SJCRH30 (cell line): ENCODE results near the gene OPRM1. TPM values are rescaled to one million over a fixed set of nuclear protein-coding genes. Genes with fewer than 3 reads are reported as not detected.

Source experiments
- DNase-seq, 2 experiments: peaks; one replicate each; pipeline ENCODE4 v3.0.0-alpha.2; 2015 to 2020
- H3K27ac ChIP-seq: fragments of 250-450 bp; sonication (Bioruptor Pico); 2 replicates; pipeline ENCODE4 v1.5.1; 2020; ENCODE audit warnings: mild to moderate bottlenecking, moderate library complexity
- H3K27me3 ChIP-seq: fragments of 250-450 bp; sonication (Bioruptor Pico); 2 replicates; pipeline ENCODE4 v1.5.1; 2020; ENCODE audit warnings: mild to moderate bottlenecking, moderate library complexity
- H3K36me3 ChIP-seq: fragments of 250-450 bp; sonication (Bioruptor Pico); 2 replicates; pipeline ENCODE4 v1.5.1; 2020; ENCODE audit warnings: mild to moderate bottlenecking, moderate library complexity
- H3K4me1 ChIP-seq: fragments of 250-450 bp; sonication (Bioruptor Pico); 2 replicates; pipeline ENCODE4 v1.5.1; 2020; ENCODE audit warnings: mild to moderate bottlenecking, moderate library complexity
- H3K4me3 ChIP-seq: fragments of 250-450 bp; sonication (Bioruptor Pico); 2 replicates; pipeline ENCODE4 v1.5.1; 2020; ENCODE audit warnings: mild to moderate bottlenecking, moderate library complexity
- H3K9me3 ChIP-seq: fragments of 250-450 bp; sonication (Bioruptor Pico); replicated peaks from 2 replicates; pipeline ENCODE4 v1.5.1; 2020; ENCODE audit warnings: mild to moderate bottlenecking, moderate library complexity
- total RNA-seq: library from RNA; depleted of rRNA; stranded (reverse); fragments of >200 nt; shearing (Covaris generic); gene quantifications from 2 replicates; pipeline ENCODE4 v1.2.3, GENCODE V29; 2014

Gene OPRM1
- total RNA-seq, 1 experiment from 2014 or later, result not detected

DNA sequence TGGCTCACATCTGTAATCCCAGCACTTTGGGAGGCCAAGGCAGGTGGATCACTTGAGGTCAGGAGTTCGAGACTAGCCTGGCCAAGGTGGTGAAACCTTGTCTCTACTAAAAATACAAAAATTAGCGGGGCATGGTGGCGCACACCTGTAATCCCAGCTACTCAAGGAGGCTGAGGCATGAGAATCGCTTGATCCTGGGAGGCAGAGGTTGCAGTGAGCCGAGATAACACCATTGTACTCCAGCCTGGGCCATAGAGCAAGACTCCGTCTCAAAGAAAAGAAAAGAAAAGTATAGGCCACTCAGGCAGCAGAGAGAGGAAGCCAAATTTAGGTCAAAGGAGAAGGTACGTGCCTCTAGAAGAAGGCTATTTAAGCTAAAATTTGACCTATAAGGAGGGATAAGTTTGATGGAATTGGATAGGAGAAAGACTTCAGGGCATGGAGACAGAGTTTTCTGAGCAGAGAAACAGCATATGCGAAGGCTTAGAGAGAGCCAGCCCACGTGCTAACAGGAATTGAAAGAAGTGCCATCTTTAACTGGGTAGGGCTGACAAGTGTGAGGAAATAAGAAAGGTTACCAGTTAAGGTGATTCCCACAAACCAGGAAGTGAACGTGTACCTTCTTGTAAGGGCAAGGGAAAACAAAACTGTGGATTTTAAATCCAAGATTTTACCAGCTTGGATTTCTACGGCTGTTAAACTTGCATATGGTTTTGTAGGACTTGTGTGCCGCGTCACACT, 203.7 kb downstream of the OPRM1 start:
- H3K27me3 ChIP-seq, result no peaks in the 10 kb centered on the region
- no peaks in the 10 kb centered on the region for H3K36me3 ChIP-seq
- H3K27ac ChIP-seq, result no peak overlapping the region
- no peak overlapping the region for H3K4me3 ChIP-seq
- no peak for DNase-seq
- no peaks in the 10 kb centered on the region for H3K4me1 ChIP-seq
- H3K9me3 ChIP-seq, result no peaks in the 10 kb centered on the region

DNA sequence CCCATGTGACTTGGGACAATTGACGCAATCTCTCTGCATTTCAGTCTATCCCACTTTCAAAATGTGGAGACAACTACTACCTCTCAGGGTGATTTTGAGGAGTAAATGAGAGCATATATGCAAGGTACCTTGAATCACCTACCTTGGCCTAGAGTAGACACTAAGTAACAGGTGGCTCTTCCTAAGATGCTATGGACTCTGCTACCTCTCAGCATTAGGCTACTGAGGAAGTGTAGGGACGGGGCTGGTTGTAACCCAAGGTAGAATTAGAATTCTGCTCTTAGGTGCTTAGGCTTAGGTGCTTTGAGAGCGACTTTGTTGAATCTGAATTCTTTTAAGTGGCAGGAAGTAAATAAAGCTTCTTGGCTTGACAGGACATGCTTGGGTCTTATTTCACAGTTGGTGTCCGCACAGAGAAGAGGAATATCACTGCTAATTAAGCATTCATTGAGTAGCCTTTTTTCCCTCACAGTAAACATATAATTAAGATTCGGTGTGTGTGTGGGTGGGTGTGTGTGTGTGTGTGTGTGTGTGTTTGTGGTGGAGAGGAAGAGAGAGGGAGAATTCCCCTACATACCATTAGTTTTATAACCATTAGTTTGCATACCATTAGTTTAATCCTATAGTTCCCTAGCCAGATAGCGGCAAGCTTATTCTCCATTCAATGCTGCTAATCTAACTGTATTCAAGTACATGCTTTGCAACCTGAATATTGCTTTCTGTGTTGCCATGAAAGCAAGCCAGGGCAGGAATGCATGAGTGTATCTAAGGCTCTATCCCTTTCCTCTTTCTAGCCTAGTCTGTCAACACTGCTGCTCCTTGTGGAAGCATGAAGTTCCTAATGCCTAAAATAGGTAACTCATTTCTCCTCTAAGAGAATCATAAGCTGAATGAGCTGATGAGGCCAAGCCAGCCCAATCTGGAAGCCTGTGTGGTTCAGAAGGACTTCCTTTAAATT, 205.0 kb downstream of the OPRM1 start:
- no peak for DNase-seq
- Histone ChIP-seq H3K4me1 (no peaks in the 10 kb centered on the region), H3K27ac (no peak overlapping the region), H3K36me3 (no peaks in the 10 kb centered on the region), H3K4me3 (no peak overlapping the region), H3K9me3 (no peaks in the 10 kb centered on the region), H3K27me3 (no peaks in the 10 kb centered on the region)

GRCh38 chr6:154245506-154245905, 206.5 kb downstream of the OPRM1 start:
- no peak overlapping the region for H3K4me3 ChIP-seq
- no peaks in the 10 kb centered on the region for H3K27me3 ChIP-seq
- no peaks in the 10 kb centered on the region for H3K9me3 ChIP-seq
- H3K36me3 ChIP-seq, result no peaks in the 10 kb centered on the region
- DNase-seq, result no peak
- no peaks in the 10 kb centered on the region for H3K4me1 ChIP-seq
- no peak overlapping the region for H3K27ac ChIP-seq

- no peak for DNase-seq
- Histone ChIP-seq H3K27ac (no peak overlapping the region), H3K27me3 (no peaks in the 10 kb centered on the region), H3K36me3 (no peaks in the 10 kb centered on the region), H3K9me3 (no peaks in the 10 kb centered on the region), H3K4me1 (no peaks in the 10 kb centered on the region), H3K4me3 (peak overlapping the region; percentile 60)
These were observed 207.7 kb downstream of the OPRM1 start for GRCh38 chr6:154246723-154247118.

DNA sequence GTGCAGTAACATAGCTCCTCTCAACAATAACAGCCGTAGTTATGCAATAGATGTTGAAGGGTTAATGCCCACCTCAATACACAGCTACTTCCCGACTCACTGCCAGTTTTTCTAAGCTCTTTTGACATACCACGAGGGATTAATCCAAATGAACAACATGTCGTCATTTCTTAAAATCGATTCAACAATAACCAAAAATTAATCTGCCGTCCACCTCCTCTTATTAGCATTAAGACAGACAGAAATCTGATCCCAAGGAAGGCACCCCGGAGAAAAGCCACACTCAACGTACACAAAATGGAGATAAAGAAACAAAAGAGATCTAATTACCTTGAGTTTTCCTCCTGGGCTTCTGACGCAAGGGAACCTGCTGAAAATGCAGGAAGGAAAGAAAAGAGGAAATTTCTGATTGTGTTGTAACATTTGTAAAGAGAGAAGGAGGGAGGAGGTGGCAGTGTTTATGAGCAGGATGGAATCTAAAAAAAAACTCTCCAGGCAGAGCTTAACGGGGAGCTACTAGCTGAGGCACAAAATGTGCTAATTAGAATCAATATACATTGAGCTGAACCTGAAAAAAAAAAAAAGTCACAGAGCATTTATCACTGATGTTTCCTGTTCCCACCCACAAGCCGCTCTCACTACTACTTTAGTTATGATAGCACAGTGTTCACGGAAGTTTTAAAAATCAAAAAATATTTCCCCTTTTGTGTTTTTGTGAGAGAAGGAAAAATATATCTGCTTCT, 208.2 kb downstream of the OPRM1 start:
- no peaks in the 10 kb centered on the region for H3K27me3 ChIP-seq
- H3K27ac ChIP-seq, result peak overlapping the region; percentile 38
- peak; percentile 10 to 48 for DNase-seq
- H3K4me3 ChIP-seq, result peak overlapping the region; percentile 60
- H3K4me1 ChIP-seq, result no peaks in the 10 kb centered on the region
- no peaks in the 10 kb centered on the region for H3K9me3 ChIP-seq
- no peaks in the 10 kb centered on the region for H3K36me3 ChIP-seq

DNA sequence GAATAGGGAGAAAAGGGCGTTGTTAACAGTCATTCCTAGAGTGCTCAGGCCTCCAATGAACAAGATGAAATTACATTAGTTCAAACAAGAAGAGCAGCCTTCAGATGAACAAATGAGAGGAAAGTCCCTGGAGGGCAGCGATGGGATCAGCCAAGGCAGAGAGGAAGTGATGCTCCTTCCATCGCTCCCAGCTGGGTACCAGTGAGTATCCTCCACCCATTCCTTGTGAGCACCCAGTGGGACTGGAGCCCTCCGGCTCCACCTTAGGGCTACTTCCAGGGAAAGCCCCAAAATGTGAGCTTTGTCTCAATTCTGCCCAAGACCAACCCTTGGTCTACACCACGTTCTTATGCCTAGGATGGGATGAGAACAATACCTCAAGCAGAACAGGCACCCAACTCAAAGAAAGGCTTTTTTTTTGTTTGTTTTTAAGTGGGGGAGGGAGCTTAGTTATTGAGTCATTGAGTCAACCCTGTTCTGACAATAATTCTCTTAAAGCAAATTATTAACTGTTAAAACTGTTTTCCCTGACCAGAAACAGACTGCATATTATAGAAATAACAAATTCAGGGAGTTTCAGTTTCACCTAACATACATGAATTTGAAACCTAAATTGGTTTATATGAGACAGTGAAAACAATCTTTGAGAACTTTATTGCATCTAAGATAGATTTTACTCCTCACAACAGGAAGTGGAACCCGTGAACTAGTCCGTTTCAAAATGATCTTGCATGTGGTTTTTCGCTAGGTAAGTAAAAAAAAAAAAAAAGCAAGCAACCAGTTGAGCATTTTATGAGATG, 210.7 kb downstream of the OPRM1 start:
- no peak for DNase-seq
- Histone ChIP-seq H3K27me3 (no peaks in the 10 kb centered on the region), H3K4me3 (no peak overlapping the region), H3K9me3 (no peaks in the 10 kb centered on the region), H3K27ac (no peak overlapping the region), H3K36me3 (no peaks in the 10 kb centered on the region), H3K4me1 (no peaks in the 10 kb centered on the region)

- Histone ChIP-seq H3K27me3 (no peaks in the 10 kb centered on the region), H3K27ac (no peak overlapping the region), H3K4me1 (no peaks in the 10 kb centered on the region), H3K4me3 (no peak overlapping the region), H3K9me3 (no peaks in the 10 kb centered on the region), H3K36me3 (no peaks in the 10 kb centered on the region)
- no peak for DNase-seq
These were observed 212.1 kb downstream of the OPRM1 start for GRCh38 chr6:154251116-154251515.

DNA sequence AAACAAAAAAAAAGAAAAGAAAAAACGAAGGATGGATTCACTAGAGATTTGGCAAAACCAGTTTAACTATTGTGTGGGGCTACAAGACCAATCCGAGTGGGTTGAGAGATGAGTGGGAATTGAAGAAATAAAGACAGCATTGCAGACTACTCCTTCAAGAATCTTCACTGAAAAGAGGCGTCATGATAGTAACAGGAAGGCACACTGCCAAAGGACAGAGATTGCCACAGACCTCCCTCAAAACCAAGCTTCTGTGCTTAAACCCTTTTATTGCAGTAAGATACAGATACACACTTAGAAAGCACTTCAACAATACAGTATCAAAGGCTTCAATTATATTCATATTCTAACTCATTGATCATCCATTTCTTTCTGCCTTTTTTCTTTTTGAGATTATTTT, 213.6 kb downstream of the OPRM1 start:
- Histone ChIP-seq H3K27me3 (no peaks in the 10 kb centered on the region), H3K27ac (no peak overlapping the region), H3K4me3 (no peak overlapping the region), H3K9me3 (no peaks in the 10 kb centered on the region; the same call in 1 of the 2 replicates), H3K4me1 (no peaks in the 10 kb centered on the region), H3K36me3 (no peaks in the 10 kb centered on the region)
- no peak for DNase-seq

DNA sequence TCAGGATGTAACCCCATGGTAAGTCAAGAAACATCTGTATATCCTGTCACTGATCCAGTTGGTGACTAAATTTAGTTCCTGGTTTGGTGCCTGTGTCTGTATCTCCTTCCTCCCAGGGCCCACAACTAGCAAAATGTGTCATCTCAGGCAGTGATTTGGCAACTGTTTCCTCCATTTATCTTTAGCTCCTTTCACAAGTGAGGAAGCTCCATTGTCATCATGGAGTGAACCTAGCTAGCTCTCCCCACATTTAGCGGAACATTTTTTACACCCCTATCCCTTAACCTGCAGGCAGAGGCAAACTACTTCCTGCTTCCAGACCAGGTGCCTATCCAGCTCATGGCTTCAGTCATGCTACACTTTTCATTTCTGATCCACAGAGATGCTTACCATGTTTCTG, 218.0 kb downstream of the OPRM1 start:
- H3K9me3 ChIP-seq, result no peaks in the 10 kb centered on the region; the same call in 1 of the 2 replicates
- no peaks in the 10 kb centered on the region for H3K27me3 ChIP-seq
- no peaks in the 10 kb centered on the region for H3K36me3 ChIP-seq
- H3K27ac ChIP-seq, result no peak overlapping the region
- no peak for DNase-seq
- H3K4me1 ChIP-seq, result no peaks in the 10 kb centered on the region
- H3K4me3 ChIP-seq, result no peak overlapping the region

DNA sequence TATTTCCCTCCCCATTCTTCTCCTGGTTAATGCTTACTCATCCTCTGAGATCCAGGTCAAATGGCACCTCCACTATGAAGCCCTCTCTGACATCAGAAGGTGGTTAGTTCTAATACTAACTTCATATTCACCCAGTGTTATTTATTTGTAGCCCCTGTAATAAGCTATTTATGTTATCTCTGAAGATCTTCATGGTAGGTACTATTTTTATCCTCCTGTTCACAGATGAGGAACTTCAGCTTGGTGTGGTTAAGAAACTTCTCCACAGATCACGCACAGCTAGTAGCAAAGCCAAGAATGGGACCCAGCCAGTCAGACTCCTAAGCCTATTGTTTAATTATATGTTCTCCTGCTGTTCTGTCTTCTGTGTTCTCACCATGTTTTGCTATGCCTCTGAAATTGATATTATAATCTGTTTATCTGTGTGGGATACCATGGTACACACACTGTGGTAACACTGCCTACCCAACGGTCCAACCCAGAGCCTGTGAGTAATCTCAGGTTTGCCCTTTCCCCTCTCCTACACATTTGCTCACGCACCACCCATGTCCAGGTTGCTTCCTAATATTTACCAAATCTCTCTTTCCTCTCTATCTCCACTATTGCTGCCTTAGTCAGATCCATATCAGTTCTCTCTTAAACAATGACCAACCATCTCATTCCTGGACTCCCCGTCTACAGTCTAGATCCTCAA, 219.2 kb downstream of the OPRM1 start:
- no peaks in the 10 kb centered on the region for H3K4me1 ChIP-seq
- H3K4me3 ChIP-seq, result no peak overlapping the region
- no peaks in the 10 kb centered on the region for H3K27me3 ChIP-seq
- H3K36me3 ChIP-seq, result no peaks in the 10 kb centered on the region
- H3K9me3 ChIP-seq, result no peaks in the 10 kb centered on the region; the same call in 1 of the 2 replicates
- H3K27ac ChIP-seq, result no peak overlapping the region
- DNase-seq, result peak; percentile 15 to 26

DNA sequence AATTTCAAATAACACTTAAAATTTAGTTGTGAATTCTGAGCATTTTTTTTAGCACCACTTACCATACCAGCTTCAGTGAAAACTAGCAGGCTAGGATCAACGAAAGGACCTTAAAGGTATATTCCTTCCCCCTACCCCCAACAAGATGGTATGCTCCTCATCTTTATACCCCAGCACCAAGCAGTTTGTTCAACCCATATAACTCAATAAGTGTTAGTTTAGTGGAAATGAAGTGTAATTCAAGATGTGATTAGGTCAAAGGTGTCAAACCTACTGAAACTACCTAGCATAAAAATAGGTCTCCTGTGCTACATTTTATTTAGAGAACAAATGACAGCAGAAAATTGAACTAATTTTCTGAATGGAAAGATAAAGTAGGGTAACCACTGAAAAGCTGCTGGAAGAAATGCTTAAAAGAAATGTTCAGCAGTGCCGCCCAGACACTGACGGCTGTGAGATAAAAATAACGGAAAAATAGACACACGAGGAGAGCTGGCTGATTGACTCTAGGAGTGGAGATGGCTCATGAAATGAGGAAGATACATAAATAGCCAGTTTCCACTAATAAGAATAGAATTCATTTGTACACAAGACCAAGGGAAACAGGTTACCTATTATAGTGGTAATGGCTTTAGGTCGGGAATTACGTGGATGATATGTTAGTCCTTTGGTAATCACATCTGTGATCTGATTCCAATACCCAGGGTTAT, 222.8 kb downstream of the OPRM1 start:
- Histone ChIP-seq H3K27me3 (no peaks in the 10 kb centered on the region), H3K4me3 (no peak overlapping the region), H3K27ac (no peak overlapping the region), H3K9me3 (no peaks in the 10 kb centered on the region; the same call in 1 of the 2 replicates), H3K36me3 (no peaks in the 10 kb centered on the region), H3K4me1 (no peaks in the 10 kb centered on the region)
- DNase-seq, result no peak

GRCh38 chr6:154266560-154267099, 227.6 kb downstream of the OPRM1 start:
- Histone ChIP-seq H3K9me3 (no peaks in the 10 kb centered on the region), H3K27ac (no peak overlapping the region), H3K4me3 (no peak overlapping the region), H3K4me1 (no peaks in the 10 kb centered on the region), H3K36me3 (no peaks in the 10 kb centered on the region), H3K27me3 (no peaks in the 10 kb centered on the region)
- no peak for DNase-seq

DNA sequence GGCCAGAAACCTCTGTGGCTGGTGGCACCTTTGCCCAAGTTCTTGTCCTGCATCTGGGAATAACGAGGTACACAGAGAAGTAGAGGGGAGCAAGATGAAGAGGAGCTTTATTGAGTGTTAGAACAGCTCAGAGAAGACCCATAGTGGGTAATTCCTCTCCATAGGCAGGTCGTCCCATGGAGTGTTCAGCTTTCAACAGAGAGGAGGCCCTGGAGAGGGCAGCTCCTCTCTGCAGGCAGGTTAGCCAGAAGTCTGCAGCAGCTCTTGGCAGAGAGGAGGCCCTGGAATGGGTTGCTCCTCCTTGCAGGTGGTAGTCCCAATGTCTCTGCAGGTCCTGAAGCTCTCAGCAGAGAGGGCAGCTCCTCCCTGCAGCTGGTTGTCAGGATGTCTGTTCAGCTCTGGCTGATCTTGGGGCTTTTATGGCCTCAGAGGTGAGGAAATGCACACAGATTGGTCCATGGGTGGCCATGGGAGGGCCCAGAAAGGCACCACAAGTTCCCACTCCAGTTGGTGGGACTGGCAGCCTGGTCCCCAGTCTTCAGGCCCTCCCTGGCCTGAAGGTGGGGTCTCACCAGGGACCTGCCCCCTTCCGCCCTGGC, 228.6 kb downstream of the OPRM1 start:
- H3K36me3 ChIP-seq, result no peaks in the 10 kb centered on the region
- DNase-seq, result no peak
- H3K27ac ChIP-seq, result no peak overlapping the region
- H3K4me3 ChIP-seq, result no peak overlapping the region
- H3K27me3 ChIP-seq, result no peaks in the 10 kb centered on the region
- H3K9me3 ChIP-seq, result no peaks in the 10 kb centered on the region
- peaks cover 6% of the 10 kb centered on the region; the same call in 1 of the 2 replicates for H3K4me1 ChIP-seq
